HepG2 (cell line): ENCODE measurements around the gene PDZD2. TPM values are rescaled to one million over a fixed set of nuclear protein-coding genes. Genes with fewer than 3 reads are reported as not detected.

Experiments used
- ATAC-seq: fragments of 200-7000 bp; cut with Tn5 transposase; 3 replicates; pipeline ENCODE4 v1.9.1; 2020; ENCODE audit warnings: mild to moderate bottlenecking, moderate library complexity
- BruUV-seq: library from RNA; stranded (reverse); fragments of 400-500 nt; replicated peaks from 2 replicates; lab custom pipeline; 2021; lab: Mats Ljungman, UMichigan
- CTCF ChIA-PET: fragments of 300-600 bp; formaldehyde crosslinking; extraction: SDS; loops from one replicate; lab custom pipeline; 2021; ENCODE audit warnings: low total read pairs, inconsistent platforms, low intra/inter-chr PET ratio; lab: Yijun Ruan, JAX
- POLR2A ChIA-PET: fragments of 350-600 bp; sonication (Branson Sonifier 250); formaldehyde crosslinking; loops from one replicate; lab custom pipeline; 2020; ENCODE audit warnings: antibody characterized with exemption, inconsistent platforms; lab: Yijun Ruan, JAX
- DNase-seq: peaks from one replicate; pipeline ENCODE4 v3.0.0-alpha.2; 2015; ENCODE audit warnings: low spot score
- FAIRE-seq: peaks from 3 replicates; lab custom pipeline; 2011; peaks lifted over from hg19 to GRCh38; lab: Jason Lieb, UNC
- H2AFZ ChIP-seq: one replicate; pipeline ENCODE4 v1.6.1; 2011; ENCODE audit warnings: low read length, inconsistent platforms
- H3K27ac ChIP-seq: fragments of 300-600 bp; 3 replicates; pipeline ENCODE4 v1.8.0; 2011; ENCODE audit warnings: mixed run types, mild to moderate bottlenecking, mixed read lengths, low read length, inconsistent platforms; ENCODE audit not compliant: insufficient read depth; ENCODE audit errors: extremely low read length
- H3K27me3 ChIP-seq, 2 experiments: fragments of 200-600 bp in 1 of 2; 2 replicates in 1 of 2; 3 replicates in 1 of 2; pipeline versions ENCODE4 v1.6.0 to v1.8.0; 2011; ENCODE audit warnings: low read length in 2 of 2, mild to moderate bottlenecking in 2 of 2, moderate library complexity in 2 of 2, inconsistent platforms in 1 of 2; ENCODE audit not compliant: insufficient read depth in 2 of 2, control insufficient read depth in 1 of 2
- H3K36me3 ChIP-seq, 2 experiments: fragments of 200-600 bp in 1 of 2; replicated peaks in 1 of 2; 2 replicates in 1 of 2; 3 replicates in 1 of 2; pipeline versions ENCODE4 v1.5.1 to v1.8.0; 2011; ENCODE audit warnings: low read length in 2 of 2, inconsistent platforms in 1 of 2; ENCODE audit not compliant: insufficient read depth in 2 of 2, control insufficient read depth in 1 of 2
- H3K4me1 ChIP-seq: 2 replicates; pipeline ENCODE4 v1.5.1; 2012; ENCODE audit warnings: low read length, inconsistent platforms; ENCODE audit not compliant: insufficient read depth
- H3K4me2 ChIP-seq: 2 replicates; pipeline ENCODE4 v1.6.0; 2011; ENCODE audit warnings: low read depth, low read length, inconsistent platforms
- H3K4me3 ChIP-seq, 3 experiments: fragments of 200-600 bp in 1 of 3; sonication (generic), shearing (Covaris generic) in 1 of 3; replicated peaks in 1 of 3; 2 replicates each; pipeline ENCODE4 v1.5.1; 2011 to 2016; ENCODE audit warnings: low read length in 3 of 3, inconsistent platforms in 2 of 3, low read depth in 2 of 3, mild to moderate bottlenecking in 2 of 3, control low read depth in 1 of 3, mixed read lengths in 1 of 3; ENCODE audit not compliant: insufficient read depth in 1 of 3
- H3K79me2 ChIP-seq: one replicate; pipeline ENCODE4 v1.6.1; 2011; ENCODE audit warnings: low read length, inconsistent platforms; ENCODE audit not compliant: insufficient read depth
- H3K9ac ChIP-seq: 2 replicates; pipeline ENCODE4 v1.6.0; 2011; ENCODE audit warnings: mild to moderate bottlenecking, low read depth, low read length, inconsistent platforms; ENCODE audit not compliant: insufficient read depth
- H3K9me3 ChIP-seq: 2 replicates; pipeline ENCODE4 v1.5.1; 2012; ENCODE audit warnings: mild to moderate bottlenecking, low read length
- H4K20me1 ChIP-seq: 2 replicates; pipeline ENCODE4 v1.6.0; 2011; ENCODE audit warnings: inconsistent platforms, mild to moderate bottlenecking, low read length, moderate library complexity; ENCODE audit not compliant: insufficient read depth
- ATF5 ChIP-seq: sonication (generic); formaldehyde crosslinking; IDR thresholded peaks from 2 replicates; pipeline ENCODE4 v1.4.0; 2020; ENCODE audit warnings: mild to moderate bottlenecking, low read depth, missing genetic modification reagents
- FOXO4 ChIP-seq: sonication (generic); formaldehyde crosslinking; conservative IDR thresholded peaks from 2 replicates; pipeline ENCODE4 v1.8.1; 2023; ENCODE audit warnings: missing genetic modification reagents
- ISL2 ChIP-seq: sonication (generic); formaldehyde crosslinking; IDR thresholded peaks from 2 replicates; pipeline ENCODE4 v1.5.0; 2020; ENCODE audit warnings: missing genetic modification reagents
- MBD4 ChIP-seq: IDR thresholded peaks from 2 replicates; pipeline ENCODE4 v1.6.1; 2012; ENCODE audit warnings: low read length, inconsistent platforms, borderline replicate concordance
- MED1 ChIP-seq: sonication (generic); formaldehyde crosslinking; IDR thresholded peaks from 2 replicates; pipeline ENCODE4 v1.4.0; 2020; ENCODE audit warnings: missing genetic modification reagents
- MYC ChIP-seq: sonication (generic); formaldehyde crosslinking; IDR thresholded peaks from 2 replicates; pipeline ENCODE4 v1.9.0; 2021; ENCODE audit warnings: missing genetic modification reagents, borderline replicate concordance
- PAF1 ChIP-seq: IDR thresholded peaks from 2 replicates; pipeline ENCODE4 v1.6.1; 2016; ENCODE audit warnings: missing genetic modification reagents, missing compliant biosample characterization
- SAP130 ChIP-seq: IDR thresholded peaks from 2 replicates; pipeline ENCODE4 v1.6.1; 2016; ENCODE audit warnings: low read depth
- SIX1 ChIP-seq: sonication (generic); formaldehyde crosslinking; IDR thresholded peaks from 2 replicates; pipeline ENCODE4 v1.4.0; 2020; ENCODE audit warnings: missing genetic modification reagents, borderline replicate concordance
- SMAD3 ChIP-seq: sonication (generic); formaldehyde crosslinking; IDR thresholded peaks from 2 replicates; pipeline ENCODE4 v1.4.0; 2020; ENCODE audit warnings: missing genetic modification reagents
- TSC22D2 ChIP-seq: sonication (generic); formaldehyde crosslinking; IDR thresholded peaks from 2 replicates; pipeline ENCODE4 v1.5.1; 2020; ENCODE audit warnings: missing genetic modification reagents, mild to moderate bottlenecking, borderline replicate concordance
- ZEB1 ChIP-seq: IDR thresholded peaks from 2 replicates; pipeline ENCODE4 v1.6.1; 2012; ENCODE audit warnings: mild to moderate bottlenecking, low read depth, inconsistent platforms; ENCODE audit not compliant: insufficient replicate concordance
- ZMYM4 ChIP-seq: sonication (generic); formaldehyde crosslinking; IDR thresholded peaks from 2 replicates; pipeline ENCODE4 v1.8.1; 2023; ENCODE audit warnings: mild to moderate bottlenecking, missing genetic modification reagents
- ZNF12 ChIP-seq: sonication (generic); formaldehyde crosslinking; IDR thresholded peaks from 2 replicates; pipeline ENCODE4 v1.5.0; 2020; ENCODE audit warnings: missing genetic modification reagents
- ZNF264 ChIP-seq: sonication (generic); formaldehyde crosslinking; IDR thresholded peaks from 2 replicates; pipeline ENCODE4 v1.4.0; 2020; ENCODE audit warnings: missing genetic modification reagents
- ZNF367 ChIP-seq: sonication (generic); formaldehyde crosslinking; IDR thresholded peaks from 2 replicates; pipeline ENCODE4 v1.4.0; 2020; ENCODE audit warnings: missing genetic modification reagents, borderline replicate concordance
- ZNF549 ChIP-seq: sonication (generic); formaldehyde crosslinking; IDR thresholded peaks from 2 replicates; pipeline ENCODE4 v1.5.0; 2020; ENCODE audit warnings: missing genetic modification reagents
- ZNF564 ChIP-seq: sonication (generic); formaldehyde crosslinking; IDR thresholded peaks from 2 replicates; pipeline ENCODE4 v1.8.1; 2023; ENCODE audit warnings: mild to moderate bottlenecking, missing genetic modification reagents
- ZNF773 ChIP-seq: sonication (generic); formaldehyde crosslinking; IDR thresholded peaks from 2 replicates; pipeline ENCODE4 v1.4.0; 2020; ENCODE audit warnings: missing genetic modification reagents, borderline replicate concordance
- WGBS: methylation state at CpG from one replicate; pipeline ENCODE4 v1.1.6; 2017; ENCODE audit warnings: low lambda C conversion rate; 5-methylcytosine and 5-hydroxymethylcytosine counted together
- in situ Hi-C: cut with HindIII; loops from 2 replicates; pipeline ENCODE4 v1.10.0; 2017; ENCODE audit warnings: low pct_unique_long_range_greater_than_20kb; ENCODE audit not compliant: extremely low pct_ligation_motif_present
- intact Hi-C: fragments of 100-400 bp; cut with micrococcal nuclease; formaldehyde crosslinking; loops from one replicate; pipeline ENCODE4 v1.10.0; 2022; ENCODE audit not compliant: unreplicated experiment
- polyA plus RNA-seq, 8 experiments: library from polyadenylated mRNA; depleted of rRNA in 3 of 8; stranded (reverse) in 7 of 8; unstranded in 1 of 8; fragments of >200 nt; fragmentation: Illumina TruSeq in 4 of 8; extraction: Trizol in 4 of 8; gene quantifications; 2 replicates each; pipeline versions ENCODE4 v1.2.1 to v1.2.3, GENCODE V29; 2011 to 2016; ENCODE audit warnings: low read depth in 4 of 8, missing spikeins in 1 of 8, mixed read lengths in 1 of 8; ENCODE audit not compliant: insufficient read depth in 1 of 8
- total RNA-seq, 5 experiments: library from RNA; depleted of rRNA; stranded (reverse); fragments of >200 nt; fragmentation: Illumina TruSeq; extraction: Trizol; gene quantifications; 2 replicates each; pipeline ENCODE4 v1.2.3, GENCODE V29; 2016; ENCODE audit warnings: low read depth in 1 of 5
- TF ChIP-seq, protein P1 (sequence below): sonication (generic); formaldehyde crosslinking; IDR thresholded peaks from 2 replicates; pipeline ENCODE4 v1.4.0; 2020; ENCODE audit warnings: mild to moderate bottlenecking, missing genetic modification reagents
- TF ChIP-seq, protein P2 (sequence below): sonication (generic); formaldehyde crosslinking; conservative IDR thresholded peaks from 2 replicates; pipeline ENCODE4 v1.4.0; 2020; ENCODE audit warnings: missing genetic modification reagents

PDZD2 gene
- total and polyA plus RNA-seq, 2 of the 13 experiments (the other 11 are each of a cell fraction or from before 2014, with no cell fraction given): 0.04 TPM; not detected in 1

GRCh38 chr5:32144378-32145207, 505.7 kb downstream of the PDZD2 start (continued):
- TF ChIP-seq, protein P1, sequence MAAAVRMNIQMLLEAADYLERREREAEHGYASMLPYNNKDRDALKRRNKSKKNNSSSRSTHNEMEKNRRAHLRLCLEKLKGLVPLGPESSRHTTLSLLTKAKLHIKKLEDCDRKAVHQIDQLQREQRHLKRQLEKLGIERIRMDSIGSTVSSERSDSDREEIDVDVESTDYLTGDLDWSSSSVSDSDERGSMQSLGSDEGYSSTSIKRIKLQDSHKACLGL (CRISPR knock-in tag): no peak
- TF ChIP-seq SIX1 (peak; percentile 73; the same call in 1 of the 2 replicates), ZNF367 (CRISPR knock-in tag) (no peak), PAF1 (CRISPR knock-in tag) (no peak), ZNF549 (CRISPR knock-in tag) (no peak), SMAD3 (no peak), TSC22D2 (CRISPR knock-in tag) (no peak), ISL2 (CRISPR knock-in tag) (no peak), MBD4 (no peak), FOXO4 (no peak), ZNF773 (CRISPR knock-in tag) (no peak)

DNA sequence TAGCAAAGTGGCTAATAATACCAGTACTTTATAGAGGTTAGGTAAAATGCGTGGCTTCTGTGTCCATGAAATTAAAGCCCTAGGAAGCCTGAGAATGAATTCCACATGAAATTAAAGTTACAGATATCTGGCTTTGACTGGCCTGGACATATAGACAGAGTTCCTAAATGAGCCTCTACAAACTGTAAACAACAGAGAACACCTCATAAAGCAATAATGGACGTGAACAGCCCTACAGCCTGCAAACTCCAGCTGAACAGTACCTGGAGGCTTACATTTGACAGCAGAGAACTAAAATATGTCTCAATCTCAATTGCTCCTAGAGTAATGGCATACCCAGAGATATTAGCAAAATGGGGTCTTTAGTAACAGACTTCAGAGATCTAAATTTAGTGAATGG, 506.4 kb downstream of the PDZD2 start:
- no peaks in the 10 kb centered on the region for H3K9me3 ChIP-seq
- H3K4me2 ChIP-seq: no peak overlapping the region
- FAIRE-seq: no peak
- TF ChIP-seq, protein P2, sequence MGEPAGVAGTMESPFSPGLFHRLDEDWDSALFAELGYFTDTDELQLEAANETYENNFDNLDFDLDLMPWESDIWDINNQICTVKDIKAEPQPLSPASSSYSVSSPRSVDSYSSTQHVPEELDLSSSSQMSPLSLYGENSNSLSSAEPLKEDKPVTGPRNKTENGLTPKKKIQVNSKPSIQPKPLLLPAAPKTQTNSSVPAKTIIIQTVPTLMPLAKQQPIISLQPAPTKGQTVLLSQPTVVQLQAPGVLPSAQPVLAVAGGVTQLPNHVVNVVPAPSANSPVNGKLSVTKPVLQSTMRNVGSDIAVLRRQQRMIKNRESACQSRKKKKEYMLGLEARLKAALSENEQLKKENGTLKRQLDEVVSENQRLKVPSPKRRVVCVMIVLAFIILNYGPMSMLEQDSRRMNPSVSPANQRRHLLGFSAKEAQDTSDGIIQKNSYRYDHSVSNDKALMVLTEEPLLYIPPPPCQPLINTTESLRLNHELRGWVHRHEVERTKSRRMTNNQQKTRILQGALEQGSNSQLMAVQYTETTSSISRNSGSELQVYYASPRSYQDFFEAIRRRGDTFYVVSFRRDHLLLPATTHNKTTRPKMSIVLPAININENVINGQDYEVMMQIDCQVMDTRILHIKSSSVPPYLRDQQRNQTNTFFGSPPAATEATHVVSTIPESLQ (CRISPR knock-in tag): no peak
- no peak for TF ChIP-seq MYC (CRISPR knock-in tag)
- TF ChIP-seq ZNF564 (CRISPR knock-in tag): no peak
- no peak for TF ChIP-seq ZEB1
- TF ChIP-seq ZMYM4 (CRISPR knock-in tag): no peak
- TF ChIP-seq ZNF264 (CRISPR knock-in tag): no peak
- no peak for TF ChIP-seq ATF5 (CRISPR knock-in tag)
- TF ChIP-seq MED1 (CRISPR knock-in tag): no peak
- no peak for TF ChIP-seq SAP130 (CRISPR knock-in tag)
- TF ChIP-seq ZNF12 (CRISPR knock-in tag): no peak

More for the DNA sequence above, 506.4 kb downstream of the PDZD2 start:
- POLR2A ChIA-PET: no interaction called here
- Histone ChIP-seq H3K36me3 (peaks cover 1 to 18% of the 10 kb centered on the region in 2 experiments; a peak in 2 of 5 replicates), H3K9ac (no peak overlapping the region), H2AFZ (no peak overlapping the region), H3K27ac (no peak overlapping the region), H3K27me3 (no peaks in the 10 kb centered on the region), H4K20me1 (peaks cover 69% of the 10 kb centered on the region), H3K79me2 (peaks cover 78% of the 10 kb centered on the region), H3K4me3 (no peak overlapping the region), H3K4me1 (peaks cover 63% of the 10 kb centered on the region)
- DNase-seq (no peak), ATAC-seq (no peak)
- WGBS: 59% methylated on average over 2 of the region's 2 CpGs
- intact Hi-C loops: no loop called here
- CTCF ChIA-PET: no interaction called here
- no TSS peak for BruUV-seq
- in situ Hi-C loops: no loop called here
